Activated CD8-positive, alpha-beta memory T cell treated with anti-CD3 and anti-CD28 coated beads, Interleukin-2, amount 50 U/mL, for 24 hours (primary cell): ENCODE results near the gene LHPP.
A peak's percentile ranks its signal among the peaks of the same experiment; 100 is the strongest.
"Not testable (repeated sequence)": the region's sequence is repeated elsewhere in the genome, so short reads cannot be mapped to it uniquely, and the experiment has no call there.

Experiments
- DNase-seq: peaks from one replicate; pipeline ENCODE4 v3.0.0-alpha.2; 2020; ENCODE audit errors: extremely low read depth

LHPP gene

GRCh38 chr10:124461642-124462347, at the start of gene LHPP:
Gene LHPP, plus strand, starts transcription at chr10:124461823. Its CDS starts 40 bp downstream, at chr10:124461863.
- peak; percentile 49 for DNase-seq

- DNase-seq = no peak
These were observed 47.5 kb upstream of the LHPP start for GRCh38 chr10:124414076-124414475.

GRCh38 chr10:124415210-124415609, 46.4 kb upstream of the LHPP start:
- DNase-seq = no peak

- no peak for DNase-seq
These were observed 44.9 kb upstream of the LHPP start for GRCh38 chr10:124416733-124417132.

GRCh38 chr10:124417895-124418725, 43.5 kb upstream of the LHPP start:
- DNase-seq = no peak

- peak; percentile 87 for DNase-seq
These were observed 42.7 kb upstream of the LHPP start, which contains the start of gene OAT for GRCh38 chr10:124418726-124419501. Gene OAT, minus strand, starts transcription at chr10:124418923. Its CDS starts 6,752 bp downstream, at chr10:124412171.

- DNase-seq = no peak
These were observed 42.0 kb upstream of the LHPP start for GRCh38 chr10:124419635-124420034.

GRCh38 chr10:124420254-124420653, 41.4 kb upstream of the LHPP start:
- no peak for DNase-seq

- no peak for DNase-seq
These were observed 38.9 kb upstream of the LHPP start for GRCh38 chr10:124422742-124423141.

- DNase-seq = no peak
These were observed 37.8 kb upstream of the LHPP start for GRCh38 chr10:124423813-124424212.

- DNase-seq = no peak
These were observed 36.2 kb upstream of the LHPP start for GRCh38 chr10:124425227-124425962.

- no peak for DNase-seq
These were observed 33.3 kb upstream of the LHPP start for GRCh38 chr10:124428207-124428777.

- DNase-seq = no peak
These were observed 32.0 kb upstream of the LHPP start for GRCh38 chr10:124429576-124429975.

GRCh38 chr10:124430077-124430476, 31.5 kb upstream of the LHPP start:
- no peak for DNase-seq

GRCh38 chr10:124433461-124433860, 28.2 kb upstream of the LHPP start:
- DNase-seq = no peak

- DNase-seq = not testable (repeated sequence)
These were observed 25.9 kb upstream of the LHPP start for GRCh38 chr10:124435683-124436082.

GRCh38 chr10:124436191-124436638, 25.4 kb upstream of the LHPP start:
- DNase-seq = no peak

- not testable (repeated sequence) for DNase-seq
These were observed 19.9 kb upstream of the LHPP start for GRCh38 chr10:124441694-124442093.

- no peak for DNase-seq
These were observed 14.5 kb upstream of the LHPP start for GRCh38 chr10:124446830-124447750.
